OCI-LY1 (cell line): Measurements from ENCODE around the gene GATA2.

Experiments
- H2AFZ ChIP-seq: fragments of 200-600 bp; sonication (generic), shearing (Covaris generic); 2 replicates; pipeline ENCODE4 v1.6.0; 2014; ENCODE audit warnings: antibody characterized with exemption, mild to moderate bottlenecking, low read length
- H3F3A ChIP-seq: fragments of 200-600 bp; sonication (generic), shearing (Covaris generic); 2 replicates; pipeline ENCODE4 v1.6.0; 2014; ENCODE audit warnings: mild to moderate bottlenecking, antibody characterized with exemption, low read length, moderate library complexity; ENCODE audit not compliant: insufficient read depth
- H3K27ac ChIP-seq: fragments of 200-600 bp; sonication (generic); 2 replicates; pipeline ENCODE4 v1.5.1; 2014; ENCODE audit warnings: low read length, mixed run types, mild to moderate bottlenecking, low read depth; ENCODE audit not compliant: poor library complexity, severe bottlenecking
- H3K27me3 ChIP-seq: fragments of 200-600 bp; sonication (generic); 2 replicates; pipeline ENCODE4 v1.6.0; 2014; ENCODE audit warnings: antibody characterized with exemption, mild to moderate bottlenecking, low read length, moderate library complexity; ENCODE audit not compliant: insufficient read depth
- H3K36me3 ChIP-seq: fragments of 200-600 bp; sonication (generic); 2 replicates; pipeline ENCODE4 v1.6.1; 2014; ENCODE audit warnings: mild to moderate bottlenecking, antibody characterized with exemption, low read length, moderate library complexity, mixed read lengths; ENCODE audit not compliant: insufficient read depth
- H3K4me1 ChIP-seq: fragments of 200-600 bp; sonication (generic); 2 replicates; pipeline ENCODE4 v1.5.1; 2014; ENCODE audit warnings: mild to moderate bottlenecking, low read length, moderate library complexity; ENCODE audit not compliant: insufficient read depth, severe bottlenecking
- H3K4me2 ChIP-seq: fragments of 200-600 bp; sonication (generic), shearing (Covaris generic); 2 replicates; pipeline ENCODE4 v1.6.1; 2014; ENCODE audit warnings: low read length
- H3K4me3 ChIP-seq: fragments of 200-600 bp; sonication (generic); 2 replicates; pipeline ENCODE4 v1.5.1; 2014; ENCODE audit warnings: low read length, low read depth, mild to moderate bottlenecking, mixed read lengths; ENCODE audit not compliant: poor library complexity, severe bottlenecking
- H3K79me2 ChIP-seq: fragments of 200-600 bp; shearing (Covaris generic); 2 replicates; pipeline ENCODE4 v1.6.1; 2016; ENCODE audit warnings: mixed run types, low read length, mixed read lengths; ENCODE audit not compliant: insufficient read depth
- H3K9ac ChIP-seq: fragments of 200-600 bp; sonication (generic), shearing (Covaris generic); 2 replicates; pipeline ENCODE4 v1.6.1; 2014; ENCODE audit warnings: mild to moderate bottlenecking, low read length, mixed read lengths
- H3K9me2 ChIP-seq: fragments of 200-600 bp; sonication (generic), shearing (Covaris generic); 2 replicates; pipeline ENCODE4 v1.6.1; 2014; ENCODE audit warnings: low read depth, mild to moderate bottlenecking, low read length, mixed read lengths
- H3K9me3 ChIP-seq: fragments of 200-600 bp; shearing (Covaris generic); 2 replicates; pipeline ENCODE4 v1.6.1; 2014; ENCODE audit warnings: low read length, mixed read lengths
- H4K20me1 ChIP-seq: fragments of 200-600 bp; sonication (generic), shearing (Covaris generic); 2 replicates; pipeline ENCODE4 v1.6.0; 2016; ENCODE audit warnings: mild to moderate bottlenecking, low read length; ENCODE audit not compliant: insufficient read depth
- EZH2 ChIP-seq: fragments of 200-600 bp; sonication (generic), shearing (Covaris generic); IDR thresholded peaks from 2 replicates; pipeline ENCODE4 v1.8.0; 2017; ENCODE audit warnings: borderline replicate concordance, mixed run types, mild to moderate bottlenecking, antibody characterized with exemption, low read length, moderate library complexity, mixed read lengths
- TF ChIP-seq, protein P1 (sequence below): fragments of 200-600 bp; sonication (generic), shearing (Covaris generic); IDR thresholded peaks from 2 replicates; pipeline ENCODE4 v1.5.1; 2017; ENCODE audit warnings: mild to moderate bottlenecking, antibody characterized with exemption, low read length, moderate library complexity, mixed read lengths

Gene GATA2

DNA sequence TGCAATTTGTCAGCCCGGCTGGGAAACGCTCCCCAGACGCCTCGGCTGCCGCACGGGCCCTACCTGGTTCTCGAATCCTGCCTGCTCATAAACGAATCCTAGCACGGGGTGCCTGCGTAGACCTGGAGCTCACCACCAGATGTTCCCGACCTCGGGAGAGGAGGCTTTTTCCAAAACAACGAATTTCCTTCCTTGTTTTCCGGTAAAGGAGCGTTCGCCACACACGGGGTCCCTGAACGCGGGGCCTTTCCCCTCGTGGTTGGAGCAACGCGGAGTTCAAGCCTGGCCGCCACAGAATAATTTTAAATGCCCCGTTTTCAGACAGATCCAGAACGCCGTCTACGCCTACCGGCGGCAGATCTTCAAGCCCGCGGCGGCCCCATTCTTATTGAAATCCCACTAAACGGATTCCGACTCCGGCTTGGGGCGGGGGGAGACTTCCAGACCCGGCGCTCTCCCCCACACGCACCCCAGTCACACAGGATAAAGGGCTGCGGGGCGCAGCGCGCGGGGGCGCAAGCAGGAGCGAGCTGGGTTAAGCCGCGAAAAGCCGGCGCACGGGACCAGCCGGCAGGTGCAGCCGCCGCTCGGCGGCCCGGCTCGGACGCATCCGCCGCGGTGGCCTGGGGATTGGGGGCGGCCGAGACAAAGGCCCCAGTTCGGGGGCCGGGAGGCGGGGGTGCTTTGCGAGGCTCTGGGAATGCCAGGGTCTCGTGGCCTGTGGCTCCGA lies 895 bp downstream of the GATA2 start:
- Histone ChIP-seq H3K4me1 (no peaks in the 10 kb centered on the region), H3F3A (no peaks in the 10 kb centered on the region), H3K36me3 (no peaks in the 10 kb centered on the region), H3K4me3 (no peak overlapping the region), H3K27me3 (peaks cover 25% of the 10 kb centered on the region), H3K4me2 (no peak overlapping the region; the same call in 1 of the 2 replicates), H3K9me2 (no peaks in the 10 kb centered on the region), H3K9me3 (no peaks in the 10 kb centered on the region), H2AFZ (no peak overlapping the region), H3K27ac (no peak overlapping the region), H3K9ac (no peak overlapping the region), H3K79me2 (no peaks in the 10 kb centered on the region), H4K20me1 (no peaks in the 10 kb centered on the region)
- TF ChIP-seq EZH2 = no peak
- TF ChIP-seq, protein P1, sequence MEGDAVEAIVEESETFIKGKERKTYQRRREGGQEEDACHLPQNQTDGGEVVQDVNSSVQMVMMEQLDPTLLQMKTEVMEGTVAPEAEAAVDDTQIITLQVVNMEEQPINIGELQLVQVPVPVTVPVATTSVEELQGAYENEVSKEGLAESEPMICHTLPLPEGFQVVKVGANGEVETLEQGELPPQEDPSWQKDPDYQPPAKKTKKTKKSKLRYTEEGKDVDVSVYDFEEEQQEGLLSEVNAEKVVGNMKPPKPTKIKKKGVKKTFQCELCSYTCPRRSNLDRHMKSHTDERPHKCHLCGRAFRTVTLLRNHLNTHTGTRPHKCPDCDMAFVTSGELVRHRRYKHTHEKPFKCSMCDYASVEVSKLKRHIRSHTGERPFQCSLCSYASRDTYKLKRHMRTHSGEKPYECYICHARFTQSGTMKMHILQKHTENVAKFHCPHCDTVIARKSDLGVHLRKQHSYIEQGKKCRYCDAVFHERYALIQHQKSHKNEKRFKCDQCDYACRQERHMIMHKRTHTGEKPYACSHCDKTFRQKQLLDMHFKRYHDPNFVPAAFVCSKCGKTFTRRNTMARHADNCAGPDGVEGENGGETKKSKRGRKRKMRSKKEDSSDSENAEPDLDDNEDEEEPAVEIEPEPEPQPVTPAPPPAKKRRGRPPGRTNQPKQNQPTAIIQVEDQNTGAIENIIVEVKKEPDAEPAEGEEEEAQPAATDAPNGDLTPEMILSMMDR = no peak

DNA sequence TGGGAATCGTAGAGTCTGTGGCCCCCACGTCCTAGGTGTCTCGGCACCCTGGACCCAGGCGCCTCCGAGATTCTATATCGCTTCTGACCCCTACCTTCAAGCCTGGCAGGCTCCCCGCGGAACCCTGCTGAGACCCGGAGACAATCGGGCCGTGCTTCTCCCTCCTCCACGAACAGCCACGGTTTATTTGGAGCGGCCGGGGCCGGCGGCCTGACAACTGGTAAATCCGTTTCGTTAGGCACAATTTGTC lies 1.4 kb downstream of the GATA2 start:
- no peaks in the 10 kb centered on the region for H3K9me2 ChIP-seq
- H3K27ac ChIP-seq = no peak overlapping the region
- H3K4me3 ChIP-seq = no peak overlapping the region
- no peaks in the 10 kb centered on the region for H3K79me2 ChIP-seq
- TF ChIP-seq, protein P1 = no peak
- no peak for TF ChIP-seq EZH2
- H4K20me1 ChIP-seq = no peaks in the 10 kb centered on the region
- peaks cover 25% of the 10 kb centered on the region for H3K27me3 ChIP-seq
- no peak overlapping the region for H3K9ac ChIP-seq
- no peaks in the 10 kb centered on the region for H3K9me3 ChIP-seq
- no peaks in the 10 kb centered on the region for H3K4me1 ChIP-seq
- no peaks in the 10 kb centered on the region for H3K36me3 ChIP-seq
- H3F3A ChIP-seq = no peaks in the 10 kb centered on the region
- H2AFZ ChIP-seq = no peak overlapping the region
- H3K4me2 ChIP-seq = no peak overlapping the region

DNA sequence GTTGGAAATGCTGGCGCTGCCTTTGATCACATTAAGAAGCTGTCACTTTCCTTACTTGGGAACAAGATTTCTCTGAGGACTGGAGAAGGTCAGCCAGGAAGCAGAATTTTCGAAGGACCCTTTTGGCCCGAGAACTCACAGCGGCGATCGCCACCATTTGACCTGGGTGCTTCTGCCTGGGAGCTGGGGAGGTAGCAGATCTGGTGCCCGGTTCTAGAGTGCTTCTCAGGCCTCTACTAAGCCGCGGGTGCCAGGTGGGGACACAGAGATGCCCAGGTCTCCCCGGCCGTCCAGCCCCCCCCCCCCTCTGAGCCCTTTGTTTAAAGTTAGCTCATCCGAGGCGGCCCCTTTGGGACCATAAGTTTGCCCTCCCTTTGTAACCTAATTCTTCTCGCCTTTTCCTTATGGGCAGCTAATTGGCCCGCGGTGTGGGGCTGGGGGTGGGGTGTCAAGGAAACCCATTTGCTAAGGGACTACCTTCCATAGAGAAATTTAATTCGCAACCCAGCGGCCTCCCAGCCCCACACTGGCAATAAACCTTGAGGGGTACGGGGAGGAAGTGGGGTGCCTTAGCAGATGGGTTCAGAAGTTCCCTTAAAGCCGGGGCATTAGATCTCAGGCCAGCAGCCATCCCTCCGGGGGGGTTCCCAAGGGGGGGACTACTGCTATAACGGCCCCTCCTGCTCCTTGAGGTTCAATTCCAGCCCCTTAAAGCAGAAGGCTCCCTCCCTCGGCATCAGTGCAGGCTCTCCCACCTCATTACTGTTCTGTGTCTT lies 1.9 kb downstream of the GATA2 start:
- no peaks in the 10 kb centered on the region for H3K36me3 ChIP-seq
- H2AFZ ChIP-seq = no peak overlapping the region
- H3K4me2 ChIP-seq = no peak overlapping the region
- H3K79me2 ChIP-seq = no peaks in the 10 kb centered on the region
- H3K4me3 ChIP-seq = no peak overlapping the region
- H3K27me3 ChIP-seq = peaks cover 27% of the 10 kb centered on the region
- H3K9me3 ChIP-seq = no peaks in the 10 kb centered on the region
- H4K20me1 ChIP-seq = no peaks in the 10 kb centered on the region
- no peak overlapping the region for H3K9ac ChIP-seq
- no peak for TF ChIP-seq EZH2
- H3K4me1 ChIP-seq = no peaks in the 10 kb centered on the region
- no peaks in the 10 kb centered on the region for H3K9me2 ChIP-seq
- H3F3A ChIP-seq = no peaks in the 10 kb centered on the region
- H3K27ac ChIP-seq = no peak overlapping the region

DNA sequence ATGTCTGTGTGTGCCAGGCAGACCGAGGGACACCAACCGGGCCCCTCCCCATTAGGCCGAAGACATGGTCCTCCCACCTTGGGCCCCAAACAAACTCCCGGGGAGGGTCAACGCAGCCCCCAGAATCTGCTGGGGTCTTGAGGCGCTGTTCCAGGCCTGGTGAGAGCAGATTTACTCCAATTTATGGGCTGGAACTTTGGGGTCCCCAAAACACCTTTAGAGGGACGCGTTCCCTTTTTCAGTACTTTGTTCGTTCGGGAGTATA lies 2.4 kb downstream of the GATA2 start:
- no peaks in the 10 kb centered on the region for H3K79me2 ChIP-seq
- H3K4me1 ChIP-seq = no peaks in the 10 kb centered on the region
- H3K9me3 ChIP-seq = no peaks in the 10 kb centered on the region
- no peaks in the 10 kb centered on the region for H3K9me2 ChIP-seq
- no peak overlapping the region for H3K27ac ChIP-seq
- H3K27me3 ChIP-seq = peaks cover 24% of the 10 kb centered on the region
- TF ChIP-seq, protein P1 = no peak
- TF ChIP-seq EZH2 = no peak
- no peaks in the 10 kb centered on the region for H3F3A ChIP-seq
- no peak overlapping the region for H3K4me3 ChIP-seq
- H2AFZ ChIP-seq = no peak overlapping the region
- H3K9ac ChIP-seq = no peak overlapping the region
- H3K4me2 ChIP-seq = no peak overlapping the region
- H3K36me3 ChIP-seq = no peaks in the 10 kb centered on the region
- H4K20me1 ChIP-seq = no peaks in the 10 kb centered on the region
